Measurements from ENCODE around the gene RBMS3. TPM values are rescaled to one million over a fixed set of nuclear protein-coding genes. Genes with fewer than 3 reads are reported as not detected.

The RBMS3 gene
- total RNA-seq, 4 donors from 2014 or later = 2.8 to 77.6 (median 13.7) TPM

GRCh38 chr3:29614954-29615353 is 334.1 kb downstream of the RBMS3 start:
- no peak for TF ChIP-seq POLR2A (IDR thresholded peaks at IDR 0.05)
- no peak for TF ChIP-seq CTCF (IDR thresholded peaks at IDR 0.05)
- Histone ChIP-seq H3K27me3 (no peaks in the 10 kb centered on the region), H3K9me3 (no peaks in the 10 kb centered on the region), H3K4me1 (no peaks in the 10 kb centered on the region), H3K4me3 (no peak overlapping the region), H3K27ac (no peak overlapping the region), H3K36me3 (no peaks in the 10 kb centered on the region)
- no peak for DNase-seq

- Histone ChIP-seq H3K36me3 (no peaks in the 10 kb centered on the region), H3K4me3 (no peak overlapping the region), H3K9me3 (no peaks in the 10 kb centered on the region), H3K27ac (peak overlapping the region in 1 of 4 donors; percentile 6), H3K27me3 (no peaks in the 10 kb centered on the region), H3K4me1 (no peaks in the 10 kb centered on the region)
- DNase-seq = no peak
- TF ChIP-seq POLR2A (IDR thresholded peaks at IDR 0.05) = no peak
- TF ChIP-seq CTCF (IDR thresholded peaks at IDR 0.05) = no peak
These were observed 337.8 kb downstream of the RBMS3 start for GRCh38 chr3:29618395-29619282.

DNA sequence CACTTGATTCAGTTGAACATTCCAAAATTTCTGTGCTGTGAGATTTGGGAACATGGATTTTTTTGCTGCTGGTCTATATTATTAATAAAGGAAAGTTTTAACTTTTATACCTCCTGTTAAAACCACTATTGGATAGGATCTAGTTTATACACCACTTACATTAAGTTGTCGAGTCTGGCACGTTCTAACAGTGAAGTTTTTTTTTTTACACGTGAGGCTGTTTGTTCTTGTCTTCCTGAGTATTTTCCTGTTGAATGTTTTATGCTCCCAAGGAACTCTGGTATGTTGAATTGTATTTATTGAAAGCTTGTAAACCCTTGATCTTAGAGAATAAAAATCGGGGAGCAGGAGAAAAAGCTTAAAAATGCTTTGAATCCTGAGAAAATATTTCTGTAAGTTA is 338.8 kb downstream of the RBMS3 start:
- TF ChIP-seq CTCF (IDR thresholded peaks at IDR 0.05) (no peak), POLR2A (IDR thresholded peaks at IDR 0.05) (no peak)
- DNase-seq = no peak
- H3K27me3 ChIP-seq = no peaks in the 10 kb centered on the region
- H3K9me3 ChIP-seq = no peaks in the 10 kb centered on the region
- H3K4me1 ChIP-seq = no peaks in the 10 kb centered on the region
- H3K36me3 ChIP-seq = no peaks in the 10 kb centered on the region
- no peak overlapping the region for H3K4me3 ChIP-seq
- H3K27ac ChIP-seq = no peak overlapping the region

GRCh38 chr3:29627136-29628117 is 346.6 kb downstream of the RBMS3 start:
- Histone ChIP-seq H3K27me3 (no peaks in the 10 kb centered on the region), H3K9me3 (no peaks in the 10 kb centered on the region), H3K27ac (no peak overlapping the region), H3K4me1 (no peaks in the 10 kb centered on the region), H3K36me3 (no peaks in the 10 kb centered on the region), H3K4me3 (no peak overlapping the region)
- DNase-seq = no peak
- TF ChIP-seq POLR2A (IDR thresholded peaks at IDR 0.05) = no peak
- TF ChIP-seq CTCF (IDR thresholded peaks at IDR 0.05) = no peak

DNA sequence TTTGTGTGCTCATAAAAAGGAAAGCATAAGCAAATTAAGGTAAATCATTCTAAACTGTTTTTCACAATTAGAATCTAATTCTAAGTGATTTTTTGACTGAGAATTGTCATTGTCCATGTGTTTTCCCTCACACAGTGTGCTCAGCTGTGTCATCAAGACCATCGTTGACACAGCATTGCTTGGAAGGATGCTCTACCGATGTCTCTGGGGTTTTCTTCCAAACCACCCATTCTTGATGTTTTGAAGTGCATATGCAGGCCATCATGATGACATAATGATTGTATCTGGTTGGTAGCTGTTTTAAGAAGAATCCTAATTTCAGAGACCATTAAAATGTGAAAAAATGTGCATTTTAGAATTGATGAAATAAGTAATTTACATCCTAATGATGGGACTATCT is 347.9 kb downstream of the RBMS3 start:
- H3K9me3 ChIP-seq = no peaks in the 10 kb centered on the region
- no peak overlapping the region for H3K27ac ChIP-seq
- no peaks in the 10 kb centered on the region for H3K27me3 ChIP-seq
- TF ChIP-seq POLR2A (IDR thresholded peaks at IDR 0.05) (no peak), CTCF (IDR thresholded peaks at IDR 0.05) (no peak)
- DNase-seq = no peak
- H3K4me3 ChIP-seq = no peak overlapping the region
- H3K36me3 ChIP-seq = no peaks in the 10 kb centered on the region
- H3K4me1 ChIP-seq = no peaks in the 10 kb centered on the region
